KG1 (cell line): ENCODE data around the gene KCNIP1.
"Not testable (repeated sequence)": the region's sequence is repeated elsewhere in the genome, so short reads cannot be mapped to it uniquely, and the experiment has no call there.

Source experiments
- DNase-seq: peaks from one replicate; lab custom pipeline; 2025; lab: John Stamatoyannopoulos, UW

KCNIP1 gene

GRCh38 chr5:170537451-170538095, 33.8 kb downstream of the KCNIP1 start:
- no peak for DNase-seq

DNA sequence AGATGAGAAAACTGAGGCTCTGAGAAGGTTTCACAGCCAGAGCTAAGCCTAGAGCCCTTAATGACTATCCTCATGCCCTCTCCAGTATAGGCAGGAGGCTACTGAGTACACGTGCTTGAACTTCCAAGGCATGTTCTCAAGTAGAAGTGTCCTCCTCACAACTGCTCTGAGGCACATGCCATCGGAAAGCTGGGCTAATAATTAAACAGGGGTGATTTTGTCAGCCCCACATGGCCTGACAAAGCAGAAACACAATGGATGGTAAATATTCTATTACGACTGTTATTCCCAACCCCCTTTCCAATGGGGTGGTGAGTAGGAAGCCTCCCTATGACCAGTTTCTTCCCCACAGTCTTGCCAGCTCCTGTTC, 34.3 kb downstream of the KCNIP1 start:
- no peak for DNase-seq

GRCh38 chr5:170538696-170539586, 35.1 kb downstream of the KCNIP1 start:
- no peak for DNase-seq

GRCh38 chr5:170540271-170540670, 36.5 kb downstream of the KCNIP1 start:
- DNase-seq: no peak

DNA sequence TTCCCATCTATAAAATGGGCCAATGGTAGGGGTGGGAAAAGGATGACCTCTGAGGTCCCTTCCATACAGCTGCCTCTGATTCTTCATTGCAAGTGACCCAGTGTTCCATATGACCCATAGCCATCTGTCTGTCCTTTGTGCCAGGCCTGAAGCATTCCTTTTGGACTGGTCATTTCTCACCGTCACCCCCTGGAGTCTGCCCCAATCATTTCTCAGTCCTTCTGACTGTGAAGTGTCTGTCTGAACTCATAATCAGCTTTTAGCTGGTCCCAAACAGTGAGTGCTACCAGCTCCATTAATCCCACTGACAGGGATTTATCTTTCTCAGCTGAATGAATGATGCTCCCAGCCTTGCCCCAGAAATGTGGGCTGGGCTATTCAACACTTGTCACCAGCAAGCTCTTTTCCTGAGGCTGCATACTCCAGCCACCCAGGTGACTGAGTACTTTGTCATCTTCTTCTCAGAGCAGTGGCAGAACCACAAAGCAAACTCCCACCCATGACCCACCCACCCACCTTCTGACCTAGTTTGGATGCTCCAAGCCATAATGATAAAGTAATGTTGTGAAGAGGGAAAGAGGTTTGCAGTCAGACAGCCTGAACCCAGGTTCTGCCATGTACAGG, 37.4 kb downstream of the KCNIP1 start:
- no peak for DNase-seq

DNA sequence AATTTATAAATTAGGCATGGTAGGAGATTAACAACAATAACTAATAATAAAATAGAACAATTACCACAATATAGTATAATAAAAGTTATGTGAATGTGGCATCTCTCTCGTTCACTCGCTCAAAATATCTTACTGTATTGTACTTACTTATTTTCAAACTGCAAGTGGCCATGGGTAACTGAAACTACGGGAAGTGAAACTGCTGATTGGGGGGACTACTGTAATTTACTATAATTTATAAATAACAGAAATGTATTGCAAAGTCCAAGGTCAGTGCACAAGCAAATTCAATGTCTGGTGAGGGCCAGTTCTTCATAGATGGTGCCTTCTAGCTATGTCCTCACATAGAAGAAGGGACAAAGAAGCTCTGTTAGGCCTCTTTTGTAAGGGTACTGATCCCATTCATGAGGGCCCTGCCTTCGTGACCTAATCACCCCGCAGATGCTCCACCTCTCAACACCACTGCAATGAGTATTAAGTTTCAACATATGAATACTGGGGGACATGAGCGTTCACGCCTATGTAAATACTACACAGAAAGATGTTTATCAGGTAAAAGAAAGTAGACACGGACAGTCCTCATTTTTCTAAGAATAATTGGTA, 39.0 kb downstream of the KCNIP1 start:
- DNase-seq: no peak

DNA sequence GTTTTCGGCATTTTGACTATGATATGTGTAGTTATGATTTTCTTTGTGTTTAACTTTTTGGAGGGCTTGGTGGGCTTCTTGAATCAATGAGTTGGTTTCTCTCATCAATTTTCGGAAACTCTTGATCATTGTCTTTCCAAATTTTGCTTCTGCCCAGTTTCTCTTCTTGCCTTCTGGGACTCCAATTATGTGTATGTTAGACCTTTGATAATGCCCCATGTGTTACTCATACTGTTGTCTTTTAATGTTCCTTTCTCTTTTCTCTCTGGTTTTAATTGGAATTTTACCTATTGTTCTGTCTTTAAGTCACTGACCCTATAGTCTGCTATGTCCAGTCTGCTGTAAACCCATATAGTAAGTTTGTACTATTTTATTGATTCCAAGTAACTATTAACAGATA, 41.5 kb downstream of the KCNIP1 start:
- DNase-seq: no peak

GRCh38 chr5:170545811-170546210, 42.0 kb downstream of the KCNIP1 start:
- DNase-seq: no peak

- no peak for DNase-seq
Observed at GRCh38 chr5:170546282-170546681, 42.5 kb downstream of the KCNIP1 start.

DNA sequence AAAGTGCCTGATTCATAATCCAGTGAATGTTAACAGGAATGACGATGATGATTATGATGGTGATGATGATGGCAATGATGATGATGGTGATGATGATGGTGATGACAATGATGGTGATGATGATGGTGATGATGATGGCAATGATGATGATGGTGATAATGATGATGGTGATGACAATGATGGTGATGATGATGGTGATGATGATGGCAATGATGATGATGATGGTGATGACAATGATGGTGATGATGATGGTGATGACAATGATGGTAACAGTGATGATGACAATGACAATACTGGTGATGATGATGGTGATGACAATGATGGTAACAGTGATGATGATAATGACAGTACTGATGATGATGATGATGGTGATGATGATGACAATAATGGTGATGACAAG, 46.6 kb downstream of the KCNIP1 start:
- not testable (repeated sequence) for DNase-seq

DNA sequence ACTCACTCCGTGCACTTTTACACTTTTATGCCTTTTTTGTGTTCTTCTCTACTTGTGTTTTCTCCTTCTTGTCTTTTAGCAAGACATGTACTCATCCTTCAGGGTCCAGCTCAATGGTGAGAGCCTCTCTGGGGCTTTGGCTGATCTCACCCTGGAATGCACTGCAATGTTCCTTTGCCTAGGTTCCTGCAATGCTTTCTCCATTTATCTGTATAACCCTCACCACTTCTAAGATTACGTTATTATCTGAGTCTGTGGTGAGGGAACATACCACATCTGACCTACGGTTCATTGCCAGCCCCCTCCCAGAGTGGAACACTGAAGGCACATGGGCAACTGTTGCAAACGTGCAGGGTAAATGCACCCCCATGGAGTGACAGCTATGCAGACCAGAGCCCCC, 47.3 kb downstream of the KCNIP1 start:
- no peak for DNase-seq

GRCh38 chr5:170551622-170552021, 47.8 kb downstream of the KCNIP1 start:
- DNase-seq: no peak

- no peak for DNase-seq
Observed at GRCh38 chr5:170552621-170553115, 48.8 kb downstream of the KCNIP1 start.

DNA sequence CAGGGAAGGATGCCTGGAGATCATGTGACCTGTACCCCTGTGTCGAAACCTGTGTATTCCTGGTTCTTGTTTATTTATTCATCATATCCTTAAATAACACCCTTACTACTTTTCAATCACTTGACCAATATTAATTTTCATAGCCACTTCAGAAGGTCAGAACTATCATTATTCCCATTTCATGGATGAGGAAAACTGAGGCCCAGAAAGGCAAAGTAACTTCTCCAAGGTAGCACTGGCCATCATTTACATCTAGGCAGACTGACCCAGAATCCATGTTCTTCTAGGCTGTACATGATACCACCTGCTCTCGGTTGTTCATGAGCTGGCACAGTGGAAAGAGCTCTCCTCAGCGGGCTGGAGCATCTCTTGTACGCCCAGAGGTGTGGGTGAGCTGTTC, 49.4 kb downstream of the KCNIP1 start:
- DNase-seq: no peak

DNA sequence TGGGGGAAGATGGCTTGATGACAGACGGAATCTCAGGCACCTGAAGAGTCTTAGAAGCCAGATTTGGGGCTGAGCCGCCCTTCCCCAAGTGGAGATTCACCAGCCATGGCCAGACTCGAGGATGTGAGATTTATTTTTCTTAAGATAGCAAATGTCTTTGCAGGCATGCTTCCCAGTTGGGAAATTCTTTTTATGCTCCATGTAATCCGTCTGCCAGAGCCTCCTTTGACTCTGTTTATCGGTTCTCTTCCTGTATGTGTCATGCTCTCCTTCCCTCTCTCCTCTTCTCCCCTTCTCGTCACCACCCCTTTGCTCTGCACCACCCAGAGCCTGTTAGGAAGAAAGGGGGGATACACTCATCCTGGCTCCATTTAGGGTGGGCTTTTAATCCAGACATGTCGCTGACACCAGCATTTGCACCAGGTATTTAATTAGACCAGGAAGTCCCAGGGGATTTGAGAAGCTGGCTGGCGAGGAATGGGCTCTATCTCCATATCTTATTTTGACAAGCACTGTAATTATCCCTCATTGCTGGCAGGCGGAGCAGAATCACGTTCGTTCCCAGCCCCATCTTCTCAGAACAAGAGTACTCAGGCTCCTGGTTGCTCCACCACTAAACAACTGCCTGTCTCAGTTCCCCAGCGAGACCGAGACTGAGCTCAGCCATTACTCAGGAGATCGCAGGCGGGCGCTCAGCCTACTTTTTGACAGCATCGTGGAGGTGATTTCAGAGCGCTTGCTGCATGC, 50.9 kb downstream of the KCNIP1 start:
- no peak for DNase-seq

DNA sequence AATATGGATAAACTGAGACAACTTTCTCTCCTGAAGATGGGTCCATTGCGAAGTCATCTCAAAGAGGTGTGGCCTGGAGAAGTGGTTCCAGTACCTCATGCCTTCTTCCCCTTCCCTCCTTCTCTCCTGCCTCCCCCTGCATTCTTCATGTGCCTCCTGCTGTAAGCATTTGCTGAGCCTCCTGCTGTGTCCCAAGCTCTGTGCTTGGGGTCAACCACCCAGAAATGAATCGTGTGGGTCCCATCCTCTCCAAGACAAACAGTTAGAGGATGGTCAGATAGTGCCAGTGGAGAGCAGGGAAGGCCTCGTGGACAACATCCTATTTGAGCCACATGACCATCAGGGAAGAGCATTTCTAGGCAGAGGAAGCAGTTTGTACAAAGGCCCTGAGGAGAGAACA, 53.5 kb downstream of the KCNIP1 start:
- no peak for DNase-seq

DNA sequence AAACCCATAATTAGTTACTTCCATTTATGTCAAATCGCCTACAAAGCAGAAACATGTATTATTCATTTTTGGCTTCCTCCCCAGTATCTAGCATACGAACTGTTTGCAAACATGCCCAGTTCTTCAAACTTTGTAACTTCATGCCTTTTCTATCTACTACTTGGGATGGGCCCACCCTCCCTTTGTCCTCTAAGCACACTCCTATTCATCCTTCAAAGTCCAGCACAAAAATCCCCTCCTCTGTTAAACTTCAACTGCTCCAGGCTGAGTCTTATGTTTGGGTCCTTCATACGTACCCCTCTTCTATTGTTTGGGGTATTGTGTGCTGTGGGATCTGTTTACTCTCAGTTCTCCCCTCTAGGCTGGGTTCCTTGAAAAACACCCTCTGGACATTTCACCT, 55.5 kb downstream of the KCNIP1 start:
- no peak for DNase-seq

GRCh38 chr5:170560938-170561337, 57.1 kb downstream of the KCNIP1 start:
- DNase-seq: no peak

DNA sequence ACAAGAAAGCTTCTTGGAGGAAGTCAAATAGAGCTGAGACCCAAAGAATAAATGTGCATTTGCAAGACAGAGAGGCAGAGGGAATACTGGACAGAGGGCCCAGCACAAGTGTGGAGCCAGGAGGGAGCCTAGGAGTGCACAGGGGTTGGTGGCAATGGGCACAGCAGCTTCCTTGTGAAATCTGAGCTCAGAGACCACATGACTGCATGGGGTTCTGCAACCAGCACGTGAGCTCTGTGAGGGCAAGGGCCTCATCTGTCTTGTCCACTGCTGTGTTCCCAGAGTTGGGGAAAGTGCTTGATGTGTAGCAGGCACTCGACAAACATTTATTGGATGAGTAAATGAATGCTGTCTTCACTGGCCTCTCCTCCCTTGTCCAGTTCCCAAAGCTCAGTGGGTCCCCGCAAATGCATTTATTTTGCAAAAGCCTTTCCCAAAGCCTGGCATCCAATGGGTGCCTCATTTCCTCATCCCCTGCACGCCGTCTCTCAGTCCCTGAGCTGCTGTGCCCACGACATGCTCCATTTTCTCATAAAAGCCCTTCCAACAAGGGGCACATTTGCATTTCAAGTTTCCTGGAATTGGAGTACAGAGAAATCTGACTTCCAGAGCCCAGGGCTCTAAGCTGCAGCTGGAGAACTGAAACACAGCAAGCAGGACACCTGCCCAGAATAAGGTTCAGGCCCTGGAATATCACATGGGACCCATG, 58.5 kb downstream of the KCNIP1 start:
- no peak for DNase-seq

DNA sequence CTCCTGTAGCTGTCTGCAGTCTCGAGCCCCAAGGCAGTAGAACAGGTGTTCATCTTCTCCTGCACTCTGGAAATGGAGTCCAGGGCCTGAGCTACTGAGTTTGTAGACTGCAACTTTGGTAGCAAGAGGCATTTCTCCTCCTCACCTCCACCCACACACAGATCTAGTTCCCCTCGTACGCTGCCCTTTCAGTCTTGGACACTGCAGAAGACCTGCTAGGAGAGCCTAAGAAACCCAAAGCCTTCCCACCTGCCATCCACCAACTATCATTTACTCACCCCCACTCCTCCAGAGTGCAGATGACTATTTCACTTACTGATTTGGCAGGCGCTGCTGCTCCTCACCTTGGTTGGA, 59.0 kb downstream of the KCNIP1 start:
- no peak for DNase-seq

DNA sequence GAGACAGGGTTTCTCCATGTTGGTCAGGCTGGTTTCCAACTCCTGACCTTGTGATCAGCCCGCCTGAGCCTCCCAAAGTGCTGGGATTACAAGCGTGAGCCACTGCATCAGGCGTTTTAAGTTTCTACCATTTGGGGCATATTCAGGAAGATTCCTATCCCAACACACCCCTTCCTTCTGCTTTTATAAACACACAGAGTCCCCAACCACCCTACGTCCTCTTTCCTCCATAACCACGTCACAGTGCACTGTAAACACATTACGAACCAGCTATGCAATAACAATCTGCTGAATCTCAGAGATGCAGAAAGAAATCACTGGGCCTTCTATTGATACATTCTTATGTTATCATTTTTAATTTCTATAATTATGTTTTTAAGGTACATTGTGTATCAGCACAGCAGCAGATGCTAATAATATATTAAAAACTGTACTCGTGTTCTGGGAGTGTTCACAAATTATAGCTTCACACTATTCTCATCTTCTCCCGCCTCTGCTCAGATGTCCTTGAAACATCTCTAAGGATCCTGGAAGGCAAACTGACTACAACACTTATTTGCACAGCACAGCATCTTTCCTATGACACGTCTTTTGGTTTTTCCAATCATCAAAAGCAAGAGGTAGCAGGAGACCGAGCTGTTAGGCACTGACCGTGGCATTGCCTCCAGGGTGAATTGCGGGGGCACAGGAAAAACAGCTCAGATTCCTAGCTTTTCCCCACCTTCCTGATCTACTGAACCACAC, 60.2 kb downstream of the KCNIP1 start:
- DNase-seq: no peak
